ENCODE measurements around the gene CUL1.

CUL1 gene

GRCh38 chr7:148717266-148717793 lies 18.6 kb downstream of the CUL1 start:
- H3K27ac ChIP-seq, result no peak overlapping the region
- no peak for TF ChIP-seq CTCF (conservative IDR thresholded peaks at IDR 0.05)
- TF ChIP-seq ZFX (IDR thresholded peaks at IDR 0.05), result no peak

GRCh38 chr7:148718431-148718830 lies 19.7 kb downstream of the CUL1 start:
- TF ChIP-seq ZFX (IDR thresholded peaks at IDR 0.05), result no peak
- no peak for TF ChIP-seq CTCF (conservative IDR thresholded peaks at IDR 0.05)
- no peak overlapping the region for H3K27ac ChIP-seq

- H3K27ac ChIP-seq, result no peak overlapping the region
- TF ChIP-seq CTCF (conservative IDR thresholded peaks at IDR 0.05) (no peak), ZFX (IDR thresholded peaks at IDR 0.05) (no peak)
Measured at GRCh38 chr7:148719753-148720152, 21.1 kb downstream of the CUL1 start.

- no peak overlapping the region for H3K27ac ChIP-seq
- TF ChIP-seq ZFX (IDR thresholded peaks at IDR 0.05), result no peak
- TF ChIP-seq CTCF (conservative IDR thresholded peaks at IDR 0.05), result no peak
Measured at GRCh38 chr7:148720472-148720871, 21.8 kb downstream of the CUL1 start.

- no peak overlapping the region for H3K27ac ChIP-seq
- TF ChIP-seq ZFX (IDR thresholded peaks at IDR 0.05), result no peak
Measured at GRCh38 chr7:148721390-148721789, 22.7 kb downstream of the CUL1 start.

GRCh38 chr7:148722340-148723165 lies 23.9 kb downstream of the CUL1 start:
- no peak overlapping the region for H3K27ac ChIP-seq
- TF ChIP-seq CTCF (conservative IDR thresholded peaks at IDR 0.05), result no peak
- TF ChIP-seq ZFX (IDR thresholded peaks at IDR 0.05), result no peak

GRCh38 chr7:148723166-148723559 lies 24.5 kb downstream of the CUL1 start:
- TF ChIP-seq CTCF (conservative IDR thresholded peaks at IDR 0.05) (no peak), ZFX (IDR thresholded peaks at IDR 0.05) (no peak)
- no peak overlapping the region for H3K27ac ChIP-seq

- TF ChIP-seq CTCF (conservative IDR thresholded peaks at IDR 0.05), result no peak
- no peak for TF ChIP-seq ZFX (IDR thresholded peaks at IDR 0.05)
- no peak overlapping the region for H3K27ac ChIP-seq
Measured at GRCh38 chr7:148723846-148724245, 25.1 kb downstream of the CUL1 start.
